Measurements from ENCODE around the gene APBB1IP.
A peak's percentile ranks its signal among the peaks of the same experiment; 100 is the strongest.
"Not testable (repeated sequence)": the region's sequence is repeated elsewhere in the genome, so short reads cannot be mapped to it uniquely, and the experiment has no call there.

Gene APBB1IP

DNA sequence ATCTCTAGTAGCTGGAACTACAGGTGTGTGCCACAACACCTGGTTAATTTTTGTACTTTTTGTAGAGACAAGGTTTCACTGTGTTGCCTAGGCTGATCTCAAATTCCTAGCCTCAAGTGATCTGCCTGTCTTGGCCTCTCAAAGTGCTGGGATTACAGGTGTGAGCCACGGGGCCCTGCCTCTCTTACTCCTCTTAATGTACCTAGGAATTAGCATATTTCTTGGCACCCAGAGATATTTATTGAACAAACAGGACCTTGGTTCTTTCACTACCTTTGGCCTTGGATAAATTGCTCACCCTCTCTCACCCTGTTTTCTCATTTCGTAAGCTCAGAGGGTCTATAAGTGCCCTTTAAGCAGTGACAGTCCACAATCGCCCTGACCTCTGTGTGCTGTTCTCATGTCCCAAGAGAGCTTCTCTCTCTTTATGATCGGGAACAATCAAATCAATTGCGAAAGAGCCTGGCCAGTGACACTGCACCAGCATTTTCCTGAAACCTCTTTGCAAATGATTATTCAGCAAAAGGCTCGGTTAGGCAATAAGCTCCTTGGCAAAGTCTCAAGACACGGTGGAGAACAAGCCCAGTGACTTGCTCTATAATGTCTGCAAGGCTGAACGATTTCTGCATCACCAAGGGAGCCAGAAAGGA lies 117.7 kb downstream of the APBB1IP start:
- Histone ChIP-seq H3K9ac (ENCODE audit: insufficient read length) (no peak overlapping the region), H3K27ac (no peak overlapping the region), H3K36me3 (ENCODE audit: insufficient read depth, low read length) (no peaks in the 10 kb centered on the region), H3K9me3 (ENCODE audit: low read depth, low read length) (no peaks in the 10 kb centered on the region), H3K4me3 (no peak overlapping the region)
- peak; percentile 51 for DNase-seq (ENCODE audit: low read depth, low spot score)
- no peak for TF ChIP-seq FOXP2 (optimal IDR thresholded peaks at IDR 0.05; ENCODE audit: control extremely low read depth, extremely low read length, insufficient read depth)
- no peak for TF ChIP-seq EZH2 (IDR thresholded peaks at IDR 0.05)
- no peak for TF ChIP-seq POLR2AphosphoS5 (IDR thresholded peaks at IDR 0.05; ENCODE audit: borderline replicate concordance, low read depth, low read length)

DNA sequence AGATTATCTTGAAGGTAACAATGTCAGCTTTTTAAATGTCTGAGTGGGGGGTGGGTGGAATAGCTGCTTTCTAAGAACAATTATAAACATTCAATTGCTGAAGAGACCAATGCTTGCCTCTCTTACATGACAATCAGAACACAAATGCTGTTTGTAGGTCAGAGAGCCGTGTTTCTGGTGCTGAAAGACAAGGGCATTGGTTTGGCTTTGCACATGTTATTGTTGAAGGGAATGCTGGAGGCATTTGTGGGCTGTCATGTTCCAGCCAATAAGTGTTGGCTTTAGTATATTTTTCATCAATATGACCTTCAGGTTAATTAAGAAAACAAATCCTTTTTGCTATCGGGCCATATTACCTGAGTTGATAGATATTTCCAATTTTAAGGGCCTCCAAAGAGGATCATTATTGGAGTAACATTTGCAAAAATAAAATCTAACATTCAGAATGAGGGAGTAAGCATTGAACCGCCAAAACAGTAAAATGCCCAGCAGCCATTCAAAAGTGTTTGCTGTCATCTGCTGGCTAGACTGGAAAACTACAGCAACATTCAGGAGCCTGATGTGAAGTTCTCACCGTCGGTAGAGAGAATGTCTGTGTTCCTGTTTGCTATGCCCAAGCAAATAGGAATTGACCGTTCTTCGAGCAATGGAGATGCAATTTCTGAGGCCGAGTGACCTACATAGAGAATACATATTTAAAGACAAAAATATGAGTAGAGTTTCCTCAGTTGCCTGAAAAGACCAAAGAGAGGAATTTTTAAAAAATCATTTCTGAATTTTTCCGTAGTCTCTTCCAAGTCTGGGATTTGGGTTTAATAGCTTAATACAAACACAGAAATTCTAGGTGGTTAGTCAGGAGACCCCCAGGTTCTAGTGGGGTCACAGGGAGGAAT lies 118.9 kb downstream of the APBB1IP start:
- Histone ChIP-seq H3K27ac (no peak overlapping the region), H3K36me3 (ENCODE audit: insufficient read depth, low read length) (no peaks in the 10 kb centered on the region), H3K9ac (ENCODE audit: insufficient read length) (no peak overlapping the region), H3K4me3 (no peak overlapping the region), H3K9me3 (ENCODE audit: low read depth, low read length) (no peaks in the 10 kb centered on the region)
- no peak for TF ChIP-seq EZH2 (IDR thresholded peaks at IDR 0.05)
- TF ChIP-seq FOXP2 (optimal IDR thresholded peaks at IDR 0.05; ENCODE audit: control extremely low read depth, extremely low read length, insufficient read depth) = no peak
- TF ChIP-seq POLR2AphosphoS5 (IDR thresholded peaks at IDR 0.05; ENCODE audit: borderline replicate concordance, low read depth, low read length) = no peak
- DNase-seq (ENCODE audit: low read depth, low spot score) = peak; percentile 20

GRCh38 chr10:26557641-26558014 lies 119.5 kb downstream of the APBB1IP start:
- Histone ChIP-seq H3K9me3 (ENCODE audit: low read depth, low read length) (no peaks in the 10 kb centered on the region), H3K4me3 (no peak overlapping the region), H3K9ac (ENCODE audit: insufficient read length) (no peak overlapping the region), H3K27ac (no peak overlapping the region), H3K36me3 (ENCODE audit: insufficient read depth, low read length) (no peaks in the 10 kb centered on the region)
- TF ChIP-seq FOXP2 (optimal IDR thresholded peaks at IDR 0.05; ENCODE audit: control extremely low read depth, extremely low read length, insufficient read depth) (no peak), EZH2 (IDR thresholded peaks at IDR 0.05) (no peak), POLR2AphosphoS5 (IDR thresholded peaks at IDR 0.05; ENCODE audit: borderline replicate concordance, low read depth, low read length) (no peak)
- no peak for DNase-seq (ENCODE audit: low read depth, low spot score)

- Histone ChIP-seq H3K36me3 (ENCODE audit: insufficient read depth, low read length) (no peaks in the 10 kb centered on the region), H3K27ac (no peak overlapping the region), H3K9ac (ENCODE audit: insufficient read length) (no peak overlapping the region), H3K9me3 (ENCODE audit: low read depth, low read length) (no peaks in the 10 kb centered on the region), H3K4me3 (no peak overlapping the region)
- TF ChIP-seq POLR2AphosphoS5 (IDR thresholded peaks at IDR 0.05; ENCODE audit: borderline replicate concordance, low read depth, low read length) (no peak), FOXP2 (optimal IDR thresholded peaks at IDR 0.05; ENCODE audit: control extremely low read depth, extremely low read length, insufficient read depth) (no peak), EZH2 (IDR thresholded peaks at IDR 0.05) (no peak)
- DNase-seq (ENCODE audit: low read depth, low spot score) = no peak
Observed at GRCh38 chr10:26566525-26567350, 128.6 kb downstream of the APBB1IP start.

DNA sequence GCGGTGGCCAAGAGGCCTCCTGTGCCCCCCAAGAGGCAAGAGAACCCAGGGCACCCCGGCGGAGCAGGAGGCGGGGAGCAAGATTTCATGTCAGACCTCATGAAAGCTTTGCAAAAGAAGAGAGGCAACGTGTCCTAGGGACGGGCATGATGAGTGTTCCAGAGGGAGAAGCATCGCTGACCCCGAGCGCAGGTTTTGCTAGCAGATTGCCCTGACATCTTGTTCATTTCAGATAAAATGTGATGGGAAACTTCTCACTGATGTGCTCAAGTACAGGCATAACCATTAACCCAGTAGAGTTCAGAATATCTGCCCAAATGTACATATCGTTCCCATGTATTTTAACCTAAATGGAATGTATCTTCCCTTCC lies 129.2 kb downstream of the APBB1IP start:
- no peak overlapping the region for H3K4me3 ChIP-seq
- no peak overlapping the region for H3K9ac ChIP-seq (ENCODE audit: insufficient read length)
- no peaks in the 10 kb centered on the region for H3K9me3 ChIP-seq (ENCODE audit: low read depth, low read length)
- TF ChIP-seq EZH2 (IDR thresholded peaks at IDR 0.05) (no peak), POLR2AphosphoS5 (IDR thresholded peaks at IDR 0.05; ENCODE audit: borderline replicate concordance, low read depth, low read length) (no peak), FOXP2 (optimal IDR thresholded peaks at IDR 0.05; ENCODE audit: control extremely low read depth, extremely low read length, insufficient read depth) (no peak)
- H3K36me3 ChIP-seq (ENCODE audit: insufficient read depth, low read length) = no peaks in the 10 kb centered on the region
- H3K27ac ChIP-seq = no peak overlapping the region
- no peak for DNase-seq (ENCODE audit: low read depth, low spot score)

DNA sequence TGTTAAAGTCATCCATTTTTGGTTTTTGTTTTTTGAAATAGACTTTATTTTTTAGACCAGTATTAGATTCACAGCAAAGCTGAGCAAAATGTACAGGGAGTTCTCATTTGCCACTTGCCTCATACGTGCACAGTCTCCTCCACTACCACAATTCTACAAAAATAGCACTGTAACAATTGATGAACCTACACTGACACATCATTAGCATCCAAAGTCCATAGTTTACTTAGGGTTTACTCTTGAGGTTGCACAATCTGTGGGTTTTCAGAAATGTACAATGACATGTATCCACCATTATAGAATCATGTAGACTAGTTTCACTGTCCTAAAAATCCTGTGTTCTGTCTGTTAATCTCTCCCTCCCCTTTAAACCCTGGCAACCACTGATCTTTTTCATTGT lies 133.5 kb downstream of the APBB1IP start:
- no peaks in the 10 kb centered on the region for H3K9me3 ChIP-seq (ENCODE audit: low read depth, low read length)
- DNase-seq (ENCODE audit: low read depth, low spot score) = no peak
- no peak overlapping the region for H3K27ac ChIP-seq
- TF ChIP-seq EZH2 (IDR thresholded peaks at IDR 0.05) (no peak), FOXP2 (optimal IDR thresholded peaks at IDR 0.05; ENCODE audit: control extremely low read depth, extremely low read length, insufficient read depth) (no peak), POLR2AphosphoS5 (IDR thresholded peaks at IDR 0.05; ENCODE audit: borderline replicate concordance, low read depth, low read length) (no peak)
- no peaks in the 10 kb centered on the region for H3K36me3 ChIP-seq (ENCODE audit: insufficient read depth, low read length)
- no peak overlapping the region for H3K9ac ChIP-seq (ENCODE audit: insufficient read length)
- H3K4me3 ChIP-seq = no peak overlapping the region

GRCh38 chr10:26573674-26574073 lies 135.5 kb downstream of the APBB1IP start:
- Histone ChIP-seq H3K36me3 (ENCODE audit: insufficient read depth, low read length) (no peaks in the 10 kb centered on the region), H3K9ac (ENCODE audit: insufficient read length) (no peak overlapping the region), H3K27ac (no peak overlapping the region), H3K9me3 (ENCODE audit: low read depth, low read length) (no peaks in the 10 kb centered on the region), H3K4me3 (no peak overlapping the region)
- no peak for DNase-seq (ENCODE audit: low read depth, low spot score)
- TF ChIP-seq POLR2AphosphoS5 (IDR thresholded peaks at IDR 0.05; ENCODE audit: borderline replicate concordance, low read depth, low read length) = no peak
- TF ChIP-seq FOXP2 (optimal IDR thresholded peaks at IDR 0.05; ENCODE audit: control extremely low read depth, extremely low read length, insufficient read depth) = no peak
- TF ChIP-seq EZH2 (IDR thresholded peaks at IDR 0.05) = no peak

GRCh38 chr10:26574783-26575182 lies 136.6 kb downstream of the APBB1IP start:
- no peak for DNase-seq (ENCODE audit: low read depth, low spot score)
- H3K27ac ChIP-seq = no peak overlapping the region
- H3K36me3 ChIP-seq (ENCODE audit: insufficient read depth, low read length) = no peaks in the 10 kb centered on the region
- H3K4me3 ChIP-seq = no peak overlapping the region
- TF ChIP-seq POLR2AphosphoS5 (IDR thresholded peaks at IDR 0.05; ENCODE audit: borderline replicate concordance, low read depth, low read length) (no peak), EZH2 (IDR thresholded peaks at IDR 0.05) (no peak), FOXP2 (optimal IDR thresholded peaks at IDR 0.05; ENCODE audit: control extremely low read depth, extremely low read length, insufficient read depth) (no peak)
- no peak overlapping the region for H3K9ac ChIP-seq (ENCODE audit: insufficient read length)
- no peaks in the 10 kb centered on the region for H3K9me3 ChIP-seq (ENCODE audit: low read depth, low read length)

- not testable (repeated sequence) for DNase-seq (ENCODE audit: low read depth, low spot score); H3K9me3 ChIP-seq (ENCODE audit: low read depth, low read length); H3K4me3 ChIP-seq; H3K27ac ChIP-seq; H3K36me3 ChIP-seq (ENCODE audit: insufficient read depth, low read length); H3K9ac ChIP-seq (ENCODE audit: insufficient read length)
Observed at GRCh38 chr10:26578371-26578770, 140.2 kb downstream of the APBB1IP start.

Measured in SK-N-MC (cell line).